Endothelial cell of umbilical vein (primary cell): ENCODE results near the gene LMNTD1.

ENCODE experiments used
- CTCF ChIP-seq, 2 donors: IDR thresholded peaks; 1 replicate in 1 of 2; 2 replicates in 1 of 2; pipeline ENCODE4 v1.5.1; 2011; ENCODE audit warnings: low read length in 2 of 2, mild to moderate bottlenecking in 2 of 2, moderate library complexity in 2 of 2, control low read depth in 1 of 2, inconsistent platforms in 1 of 2, low read depth in 1 of 2; ENCODE audit not compliant: insufficient read depth in 1 of 2; ENCODE audit errors: extremely low read depth in 1 of 2
- FOS ChIP-seq: IDR thresholded peaks from 2 replicates; pipeline ENCODE4 v1.6.1; 2011; ENCODE audit warnings: mild to moderate bottlenecking, low read length, moderate library complexity, borderline replicate concordance; ENCODE audit not compliant: insufficient read depth
- POLR2A ChIP-seq: IDR thresholded peaks from 2 replicates; pipeline ENCODE4 v1.6.1; 2012; ENCODE audit warnings: low read depth, mild to moderate bottlenecking, control low read depth, low read length
- POLR2AphosphoS5 ChIP-seq: IDR thresholded peaks from 2 replicates; pipeline ENCODE4 v1.6.1; 2012; ENCODE audit warnings: low read depth, mild to moderate bottlenecking, control low read depth, low read length, moderate library complexity; ENCODE audit not compliant: insufficient read depth

- no peak for TF ChIP-seq POLR2AphosphoS5
- TF ChIP-seq FOS: no peak
- no peak for TF ChIP-seq POLR2A
- TF ChIP-seq CTCF (IDR thresholded peaks at IDR 0.05; ENCODE audit: extremely low read depth in 1 of 2, insufficient read depth in 1 of 2, low read depth in 1 of 2, low read length in 2 of 2): no peak
These were observed 51.0 kb downstream of the LMNTD1 start for GRCh38 chr12:25502118-25502517.
